ENCODE data around the gene TMEM61. TPM values are rescaled to one million over a fixed set of nuclear protein-coding genes. Genes with fewer than 3 reads are reported as not detected.

Gene TMEM61
- total RNA-seq, 3 donors from 2014 or later: 4.9 to 17.9 (median 8.5) TPM

DNA sequence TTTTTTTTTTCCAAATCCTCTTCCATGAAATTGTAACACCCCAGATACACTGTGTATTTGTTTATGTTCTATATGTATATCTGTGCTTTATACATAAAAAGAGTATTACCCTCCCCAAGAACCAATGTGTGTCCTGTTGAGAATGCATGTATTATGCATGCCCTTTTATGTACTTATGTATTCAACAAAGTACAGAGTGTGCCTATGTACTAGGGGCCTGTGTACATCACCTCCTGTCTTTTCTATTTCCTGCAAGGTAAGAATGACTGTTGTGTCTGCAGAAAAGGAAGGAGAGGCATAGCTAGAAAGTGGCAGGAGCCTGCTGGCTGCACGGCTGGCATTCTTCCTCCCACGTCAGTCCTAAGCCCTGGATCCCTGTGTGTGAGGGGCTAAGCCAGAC is 7.0 kb downstream of the TMEM61 start:
- DNase-seq (no peak), ATAC-seq (peak; percentile 8)
- Histone ChIP-seq H3K9me3 (no peaks in the 10 kb centered on the region), H3K4me1 (ENCODE audit: low read depth) (no peaks in the 10 kb centered on the region), H3K36me3 (ENCODE audit: low read depth) (no peaks in the 10 kb centered on the region), H3K4me3 (no peak overlapping the region)
- TF ChIP-seq CTCF (IDR thresholded peaks at IDR 0.05): no peak
- intact Hi-C loops (cut with DNase I, micrococcal nuclease): no loop called here

DNA sequence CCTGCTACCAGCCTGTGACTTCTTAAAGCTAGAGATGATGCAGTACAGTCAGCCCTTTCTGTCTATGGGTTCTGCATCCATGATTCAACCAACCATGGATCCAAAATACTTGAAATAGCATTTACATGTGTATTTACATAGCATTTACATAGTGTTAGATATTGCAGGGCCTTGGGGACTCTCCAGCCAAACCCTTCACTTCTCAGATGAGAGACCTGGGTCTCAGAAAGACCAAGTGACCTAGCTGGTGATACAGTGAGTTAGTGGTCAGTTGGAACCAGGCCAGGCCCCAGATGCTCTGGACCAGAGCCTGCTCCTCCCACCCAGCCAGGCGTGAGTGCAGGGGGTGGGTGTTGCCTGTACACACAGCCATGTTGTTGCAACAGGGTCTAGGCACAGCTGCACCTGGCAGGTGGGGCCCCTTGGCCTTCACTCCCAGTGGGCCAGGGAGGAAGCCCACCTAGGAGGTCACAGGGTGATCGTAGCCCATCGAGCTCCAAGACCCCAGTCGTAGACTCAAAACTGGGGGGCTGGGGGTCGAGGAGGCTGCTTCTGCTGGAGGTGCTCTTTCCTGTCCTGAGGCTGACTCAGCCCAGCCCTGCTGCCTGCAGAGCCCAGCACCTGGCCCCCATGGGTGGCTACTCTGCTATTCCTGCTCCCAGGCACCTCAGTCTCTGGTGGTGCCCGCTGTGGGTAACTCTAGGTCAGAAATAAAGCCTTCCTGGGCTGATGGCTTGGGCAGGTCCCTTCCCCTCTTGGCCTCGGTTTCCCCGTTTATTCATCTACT is 7.7 kb downstream of the TMEM61 start:
- Histone ChIP-seq H3K4me1 (ENCODE audit: low read depth) (no peaks in the 10 kb centered on the region), H3K4me3 (no peak overlapping the region), H3K9me3 (no peaks in the 10 kb centered on the region), H3K36me3 (ENCODE audit: low read depth) (no peaks in the 10 kb centered on the region)
- no peak for DNase-seq
- intact Hi-C loops (cut with DNase I, micrococcal nuclease): no loop called here
- TF ChIP-seq CTCF (IDR thresholded peaks at IDR 0.05): no peak
- no peak for ATAC-seq

- Histone ChIP-seq H3K4me3 (no peak overlapping the region), H3K36me3 (ENCODE audit: low read depth) (no peaks in the 10 kb centered on the region), H3K9me3 (no peaks in the 10 kb centered on the region), H3K4me1 (ENCODE audit: low read depth) (no peaks in the 10 kb centered on the region)
- TF ChIP-seq CTCF (IDR thresholded peaks at IDR 0.05): no peak
- no peak for ATAC-seq
- no peak for DNase-seq
- intact Hi-C loops (cut with DNase I, micrococcal nuclease): no loop called here
Observed at GRCh38 chr1:54988975-54989374, 8.5 kb downstream of the TMEM61 start.

- H3K4me3 ChIP-seq: no peak overlapping the region
- TF ChIP-seq CTCF (IDR thresholded peaks at IDR 0.05): no peak
- no peaks in the 10 kb centered on the region for H3K9me3 ChIP-seq
- intact Hi-C loops (cut with DNase I, micrococcal nuclease): no loop called here
- DNase-seq: peak; percentile 71 to 85 (median 76)
- ATAC-seq: peak; percentile 91
- no peaks in the 10 kb centered on the region for H3K4me1 ChIP-seq (ENCODE audit: low read depth)
- H3K36me3 ChIP-seq (ENCODE audit: low read depth): no peaks in the 10 kb centered on the region
Observed at GRCh38 chr1:54989473-54989872, 9.0 kb downstream of the TMEM61 start.

- Histone ChIP-seq H3K9me3 (no peaks in the 10 kb centered on the region), H3K4me1 (ENCODE audit: low read depth) (no peaks in the 10 kb centered on the region), H3K36me3 (ENCODE audit: low read depth) (no peaks in the 10 kb centered on the region), H3K4me3 (no peak overlapping the region)
- ATAC-seq: peak; percentile 25
- no peak for DNase-seq
- intact Hi-C loops (cut with DNase I, micrococcal nuclease): no loop called here
- no peak for TF ChIP-seq CTCF (IDR thresholded peaks at IDR 0.05)
Observed at GRCh38 chr1:54989968-54990810, 9.8 kb downstream of the TMEM61 start.

Data from mucosa of descending colon (tissue), 3 donors.